Effector CD8-positive, alpha-beta T cell (primary cell): ENCODE data around the gene AP4B1.
"Not testable (repeated sequence)": the region's sequence is repeated elsewhere in the genome, so short reads cannot be mapped to it uniquely, and the experiment has no call there.

Experiments
- DNase-seq: peaks from one replicate; lab custom pipeline; 2025; lab: John Stamatoyannopoulos, UW
- total RNA-seq, 4 experiments: gene quantifications; one replicate each; lab custom pipeline; 2026; lab: John Stamatoyannopoulos, UW

The AP4B1 gene
- total RNA-seq = 56.5 to 94.9 (median 64.5) reads per million in 4 experiments

- DNase-seq = peak; percentile 92
Measured at GRCh38 chr1:113904674-113905434, at the start of gene AP4B1, which contains the start of gene DCLRE1B. TSS of gene AP4B1 (minus strand) at chr1:113904799. CDS start at chr1:113904717, 82 bp downstream. TSS of gene DCLRE1B (plus strand) at chr1:113905326. CDS start at chr1:113905587, 261 bp downstream.

- no peak for DNase-seq
Measured at GRCh38 chr1:113951719-113952118, 47.1 kb upstream of the AP4B1 start.

- DNase-seq = no peak
Measured at GRCh38 chr1:113950908-113951307, 46.3 kb upstream of the AP4B1 start.

- DNase-seq = no peak
Measured at GRCh38 chr1:113949007-113949406, 44.4 kb upstream of the AP4B1 start.

GRCh38 chr1:113948151-113948550 lies 43.6 kb upstream of the AP4B1 start:
- not testable (repeated sequence) for DNase-seq

- no peak for DNase-seq
Measured at GRCh38 chr1:113947388-113948107, 42.9 kb upstream of the AP4B1 start.

- no peak for DNase-seq
Measured at GRCh38 chr1:113946678-113947387, 42.2 kb upstream of the AP4B1 start.

- DNase-seq = no peak
Measured at GRCh38 chr1:113946112-113946511, 41.5 kb upstream of the AP4B1 start.

- no peak for DNase-seq
Measured at GRCh38 chr1:113945329-113945728, 40.7 kb upstream of the AP4B1 start.

GRCh38 chr1:113943028-113943811 lies 38.6 kb upstream of the AP4B1 start:
- DNase-seq = no peak

GRCh38 chr1:113942527-113942926 lies 37.9 kb upstream of the AP4B1 start:
- no peak for DNase-seq

- DNase-seq = no peak
Measured at GRCh38 chr1:113941245-113941559, 36.6 kb upstream of the AP4B1 start.

- peak; percentile 11 for DNase-seq
Measured at GRCh38 chr1:113940365-113941244, 36.0 kb upstream of the AP4B1 start.

GRCh38 chr1:113938192-113938591 lies 33.6 kb upstream of the AP4B1 start:
- no peak for DNase-seq

GRCh38 chr1:113937146-113937545 lies 32.5 kb upstream of the AP4B1 start:
- no peak for DNase-seq

- no peak for DNase-seq
Measured at GRCh38 chr1:113935970-113936369, 31.4 kb upstream of the AP4B1 start.

- DNase-seq = no peak
Measured at GRCh38 chr1:113935176-113935575, 30.6 kb upstream of the AP4B1 start.

- DNase-seq = no peak
Measured at GRCh38 chr1:113934511-113935055, 30.0 kb upstream of the AP4B1 start.

- no peak for DNase-seq
Measured at GRCh38 chr1:113934006-113934405, 29.4 kb upstream of the AP4B1 start.

- DNase-seq = no peak
Measured at GRCh38 chr1:113931451-113931851, 26.9 kb upstream of the AP4B1 start.
